Ovary (tissue), 9 donors: ENCODE data around the gene HDAC1. TPM values are rescaled to one million over a fixed set of nuclear protein-coding genes. Genes with fewer than 3 reads are reported as not detected.

Experiments
- DNase-seq, 5 donors: peaks; one replicate each; pipeline ENCODE4 v3.0.0-alpha.2; 2019 to 2020
- H3K27ac ChIP-seq, 2 donors: fragments of 200-600 bp; one replicate each; pipeline versions ENCODE4 v1.5.1 to v1.8.0; 2019 to 2022
- H3K27me3 ChIP-seq: fragments of 200-600 bp; one replicate; pipeline ENCODE4 v1.8.0; 2022
- H3K36me3 ChIP-seq: fragments of 200-600 bp; sonication (generic); one replicate; pipeline ENCODE4 v1.5.1; 2019
- H3K4me1 ChIP-seq: one replicate; pipeline ENCODE4 v1.8.1; 2013; ENCODE audit warnings: mild to moderate bottlenecking, moderate library complexity; ENCODE audit not compliant: insufficient read depth
- H3K4me3 ChIP-seq: fragments of 200-600 bp; sonication (generic); one replicate; pipeline ENCODE4 v1.5.1; 2017
- H3K9me3 ChIP-seq, 2 donors: fragments of 200-600 bp in 1 of 2; sonication (generic) in 1 of 2; one replicate each; pipeline versions ENCODE4 v1.5.1 to v1.8.1; 2013 to 2019; ENCODE audit warnings: mild to moderate bottlenecking in 1 of 2, moderate library complexity in 1 of 2
- CTCF ChIP-seq, 3 donors: fragments of 450-650 bp in 2 of 3; fragments of 200-600 bp in 1 of 3; IDR thresholded peaks; one replicate each; pipeline versions ENCODE4 v1.5.1 to v1.8.0; 2016 to 2022; ENCODE audit warnings: antibody characterized with exemption in 3 of 3, mild to moderate bottlenecking in 1 of 3
- EP300 ChIP-seq: sonication (generic); formaldehyde crosslinking; IDR thresholded peaks from one replicate; pipeline ENCODE4 v1.6.1; 2017; ENCODE audit warnings: antibody characterized with exemption
- POLR2A ChIP-seq: fragments of 450-650 bp; IDR thresholded peaks from one replicate; pipeline ENCODE4 v1.6.1; 2017; ENCODE audit warnings: antibody characterized with exemption, mild to moderate bottlenecking, moderate library complexity
- WGBS, 3 donors: extraction: QIAGEN DNeasy Blood & Tissue Kit in 1 of 3; methylation state at CpG; one replicate each; pipeline versions ENCODE4 v1.1.5 to v1.1.7; 2013 to 2017; 5-methylcytosine and 5-hydroxymethylcytosine counted together
- intact Hi-C, 4 donors: fragments of 100-400 bp; cut with DNase I; formaldehyde crosslinking; loops; one replicate each; pipeline versions ENCODE4 v1.11.0 to v1.15.1; 2022 to 2023
- polyA plus RNA-seq, 2 donors: library from polyadenylated mRNA; stranded (reverse); fragments of 200-250 nt in 1 of 2; fragments of 350-450 nt in 1 of 2; fragmentation: Illumina TruSeq in 1 of 2; extraction: RNeasy Lipid Tissue Mini Kit (QIAGEN cat#74804) in 1 of 2; gene quantifications; one replicate each; pipeline ENCODE4 v1.2.3, GENCODE V29; 2013 to 2014
- total RNA-seq, 7 donors: library from RNA; depleted of rRNA in 2 of 7; stranded (reverse); fragments of >200 nt in 2 of 7; fragmentation: NEBNext Ultra II Directional in 3 of 7; extraction: Animal tissue kit (Norgen Biotek cat#: 25700) in 3 of 7; gene quantifications; one replicate each; pipeline versions ENCODE4 v1.1.0 to v1.2.4, GENCODE V29; 2016 to 2023
- donor health status: DM: no; HTN: no; CAD: no; lungs with moderate emphysema.
- donor health status: DM: no; HTN: no; CAD: no.
- donor health status: Bipolar disorder and iron deficiency.
- donor health status: DM: yes; HTN: yes; CAD: no.
- donor health status: DM: no; HTN: no; CAD: no.
- donor health status: DM: yes; HTN: yes; CAD: no.

Gene HDAC1
- total and polyA plus RNA-seq, 9 donors, result 52.9 to 107 (median 89.2) TPM

GRCh38 chr1:32342704-32343103 is 50.8 kb downstream of the HDAC1 start:
- 93 to 96% (median 93%) methylated on average over 10 of the region's 10 CpGs for WGBS, 3 donors
- DNase-seq, result no peak
- Histone ChIP-seq H3K4me1 (peaks cover 1% of the 10 kb centered on the region), H3K9me3 (no peaks in the 10 kb centered on the region), H3K36me3 (no peaks in the 10 kb centered on the region), H3K4me3 (no peak overlapping the region), H3K27ac (no peak overlapping the region), H3K27me3 (no peaks in the 10 kb centered on the region)
- intact Hi-C loops, result no loop called here
- TF ChIP-seq EP300 (no peak), POLR2A (no peak), CTCF (IDR thresholded peaks at IDR 0.05) (no peak)

GRCh38 chr1:32345289-32345827 is 53.5 kb downstream of the HDAC1 start:
- Histone ChIP-seq H3K27me3 (no peaks in the 10 kb centered on the region), H3K4me1 (peaks cover 1% of the 10 kb centered on the region), H3K36me3 (no peaks in the 10 kb centered on the region), H3K27ac (peak overlapping the region; percentile 37 to 77), H3K9me3 (no peaks in the 10 kb centered on the region), H3K4me3 (no peak overlapping the region)
- DNase-seq, result peak; percentile 73 to 87 (median 83)
- 18 to 24% (median 20%) methylated on average over 8 of the region's 8 CpGs for WGBS, 3 donors
- intact Hi-C loops, result no loop called here
- TF ChIP-seq CTCF (IDR thresholded peaks at IDR 0.05) (no peak), POLR2A (no peak), EP300 (no peak)

- TF ChIP-seq EP300, result no peak
- TF ChIP-seq POLR2A, result no peak
- no peak for TF ChIP-seq CTCF (IDR thresholded peaks at IDR 0.05)
- Histone ChIP-seq H3K4me3 (no peak overlapping the region), H3K27me3 (no peaks in the 10 kb centered on the region), H3K27ac (peak overlapping the region; percentile 37 to 77), H3K36me3 (no peaks in the 10 kb centered on the region), H3K9me3 (no peaks in the 10 kb centered on the region), H3K4me1 (peaks cover 1% of the 10 kb centered on the region)
- DNase-seq, result peak in 1 of 5 donors; percentile 33
- 86 to 92% (median 88%) methylated on average over 9 of the region's 9 CpGs for WGBS, 3 donors
- intact Hi-C loops, result no loop called here
Measured at GRCh38 chr1:32346532-32347157, 54.8 kb downstream of the HDAC1 start.

- H3K27me3 ChIP-seq, result no peaks in the 10 kb centered on the region
- intact Hi-C loops, result no loop called here
- peaks cover 17% of the 10 kb centered on the region for H3K4me1 ChIP-seq
- no peaks in the 10 kb centered on the region for H3K9me3 ChIP-seq
- H3K4me3 ChIP-seq, result no peak overlapping the region
- 52 to 55% (median 52%) methylated on average over 8 of the region's 8 CpGs for WGBS, 3 donors
- H3K27ac ChIP-seq, result no peak overlapping the region
- peak in 1 of 5 donors; percentile 39 for DNase-seq
- TF ChIP-seq EP300, result no peak
- TF ChIP-seq CTCF (IDR thresholded peaks at IDR 0.05), result no peak
- no peak for TF ChIP-seq POLR2A
- H3K36me3 ChIP-seq, result no peaks in the 10 kb centered on the region
Measured at GRCh38 chr1:32349211-32349708, 57.4 kb downstream of the HDAC1 start.
